ENCODE results near the gene COMT. TPM values are rescaled to one million over a fixed set of nuclear protein-coding genes. Genes with fewer than 3 reads are reported as not detected.

Gene COMT
- total and polyA plus RNA-seq, 2 donors from 2014 or later: 118 to 244 TPM

- no peak for TF ChIP-seq CTCF (IDR thresholded peaks at IDR 0.05; ENCODE audit: borderline replicate concordance, extremely low read depth, insufficient read depth)
- no peak for FAIRE-seq
- Histone ChIP-seq H3K4me3 (ENCODE audit: low read length in 3 of 3) (no peak overlapping the region), H3K36me3 (ENCODE audit: control insufficient read depth in 2 of 3, insufficient read depth in 3 of 3, low read length in 3 of 3) (peaks cover 0 to 3% (median 0%) of the 10 kb centered on the region in 3 donors), H3K9me3 (ENCODE audit: control insufficient read depth in 2 of 3, insufficient read depth in 1 of 3, low read length in 3 of 3) (no peaks in the 10 kb centered on the region), H3K27me3 (ENCODE audit: control insufficient read depth, insufficient read depth, low read length) (no peaks in the 10 kb centered on the region), H3K27ac (ENCODE audit: low read depth in 2 of 2, low read length in 2 of 2) (peak overlapping the region in 1 of 2 donors; percentile 41), H3K4me1 (ENCODE audit: control insufficient read depth in 2 of 3, insufficient read depth in 2 of 3, low read depth in 1 of 3, low read length in 3 of 3) (peaks cover 0 to 35% (median 10%) of the 10 kb centered on the region in 3 donors), H3K9ac (ENCODE audit: low read length in 3 of 3) (no peak overlapping the region)
- intact Hi-C loops (cut with DNase I): no loop called here
- peak in 1 of 5 donors; percentile 63 for DNase-seq
Observed at GRCh38 chr22:19960491-19961200, 19.1 kb downstream of the COMT start.

- FAIRE-seq: no peak
Observed at GRCh38 chr22:19961201-19961580, 19.6 kb downstream of the COMT start.

DNA sequence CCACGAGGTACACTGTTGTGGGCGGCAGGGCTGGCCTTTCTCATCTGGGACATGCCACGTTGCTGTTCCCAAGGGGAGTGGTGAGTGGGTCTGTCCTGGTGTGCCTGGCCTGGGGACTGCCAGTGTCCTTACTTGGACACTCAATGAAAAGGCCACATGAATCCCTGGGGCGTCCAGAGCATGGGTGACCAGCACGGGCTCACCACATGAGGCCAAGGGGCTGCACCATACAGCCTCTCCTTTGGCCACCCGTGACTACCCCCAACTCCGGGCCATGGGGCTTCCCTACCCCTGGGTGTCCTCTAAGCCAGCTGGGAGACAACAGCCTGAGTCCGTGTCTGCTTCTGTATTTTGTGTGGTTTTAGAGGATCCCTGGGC is 20.3 kb downstream of the COMT start:
- no peak for TF ChIP-seq CTCF (IDR thresholded peaks at IDR 0.05; ENCODE audit: borderline replicate concordance, extremely low read depth, insufficient read depth)
- intact Hi-C loops (cut with DNase I): no loop called here
- H3K9me3 ChIP-seq (ENCODE audit: control insufficient read depth in 2 of 3, insufficient read depth in 1 of 3, low read length in 3 of 3): no peaks in the 10 kb centered on the region
- no peak for DNase-seq
- H3K9ac ChIP-seq (ENCODE audit: low read length in 3 of 3): peak overlapping the region in 1 of 3 donors; percentile 26
- H3K4me3 ChIP-seq (ENCODE audit: low read length in 3 of 3): no peak overlapping the region
- no peak for FAIRE-seq
- H3K4me1 ChIP-seq (ENCODE audit: control insufficient read depth in 2 of 3, insufficient read depth in 2 of 3, low read depth in 1 of 3, low read length in 3 of 3): peaks cover 0 to 35% (median 10%) of the 10 kb centered on the region in 3 donors
- peak overlapping the region; percentile 61 to 71 for H3K27ac ChIP-seq (ENCODE audit: low read depth in 2 of 2, low read length in 2 of 2)
- H3K27me3 ChIP-seq (ENCODE audit: control insufficient read depth, insufficient read depth, low read length): no peaks in the 10 kb centered on the region
- peaks cover 0 to 3% (median 0%) of the 10 kb centered on the region in 3 donors for H3K36me3 ChIP-seq (ENCODE audit: control insufficient read depth in 2 of 3, insufficient read depth in 3 of 3, low read length in 3 of 3)

More at GRCh38 chr22:19961201-19961580, 19.6 kb downstream of the COMT start:
- Histone ChIP-seq H3K4me3 (ENCODE audit: low read length in 3 of 3) (no peak overlapping the region), H3K36me3 (ENCODE audit: control insufficient read depth in 2 of 3, insufficient read depth in 3 of 3, low read length in 3 of 3) (peaks cover 0 to 3% (median 0%) of the 10 kb centered on the region in 3 donors), H3K27ac (ENCODE audit: low read depth in 2 of 2, low read length in 2 of 2) (peak overlapping the region; percentile 32 to 41), H3K27me3 (ENCODE audit: control insufficient read depth, insufficient read depth, low read length) (no peaks in the 10 kb centered on the region), H3K4me1 (ENCODE audit: control insufficient read depth in 2 of 3, insufficient read depth in 2 of 3, low read depth in 1 of 3, low read length in 3 of 3) (peaks cover 0 to 35% (median 10%) of the 10 kb centered on the region in 3 donors), H3K9ac (ENCODE audit: low read length in 3 of 3) (no peak overlapping the region), H3K9me3 (ENCODE audit: control insufficient read depth in 2 of 3, insufficient read depth in 1 of 3, low read length in 3 of 3) (no peaks in the 10 kb centered on the region)
- no peak for TF ChIP-seq CTCF (IDR thresholded peaks at IDR 0.05; ENCODE audit: borderline replicate concordance, extremely low read depth, insufficient read depth)
- intact Hi-C loops (cut with DNase I): no loop called here
- peak in 1 of 5 donors; percentile 77 for DNase-seq
